GM12875 (cell line): ENCODE results near the gene NRIP3.

Experiments
- H3K4me3 ChIP-seq: one replicate; pipeline ENCODE4 v1.5.1; 2011; ENCODE audit warnings: low read depth, low read length, control low read depth
- TF ChIP-seq, protein P1 (sequence below): IDR thresholded peaks from 2 replicates; pipeline ENCODE4 v1.5.1; 2011; ENCODE audit warnings: low read depth, mild to moderate bottlenecking, control low read depth, inconsistent platforms, low read length, moderate library complexity, borderline replicate concordance; ENCODE audit not compliant: insufficient read depth

NRIP3 gene

DNA sequence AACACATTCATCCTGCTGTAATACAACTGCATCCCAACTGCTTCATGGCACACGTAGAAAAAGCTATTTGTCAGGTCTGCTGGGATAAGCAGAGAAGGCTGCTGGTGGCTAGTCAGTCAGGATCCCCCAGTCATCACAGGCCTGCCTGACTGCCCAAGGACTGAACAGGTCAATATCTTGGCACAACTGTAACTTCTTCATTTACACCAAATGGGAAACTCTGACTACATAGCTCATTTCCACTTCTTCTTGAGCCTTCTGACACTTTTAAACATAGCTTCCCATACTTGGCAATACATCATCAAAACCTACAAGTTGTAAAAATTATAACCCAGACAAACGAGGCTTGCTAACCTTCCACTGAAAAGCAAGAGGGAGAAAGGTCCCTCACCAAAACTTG, 42.4 kb downstream of the NRIP3 start:
- TF ChIP-seq, protein P1, sequence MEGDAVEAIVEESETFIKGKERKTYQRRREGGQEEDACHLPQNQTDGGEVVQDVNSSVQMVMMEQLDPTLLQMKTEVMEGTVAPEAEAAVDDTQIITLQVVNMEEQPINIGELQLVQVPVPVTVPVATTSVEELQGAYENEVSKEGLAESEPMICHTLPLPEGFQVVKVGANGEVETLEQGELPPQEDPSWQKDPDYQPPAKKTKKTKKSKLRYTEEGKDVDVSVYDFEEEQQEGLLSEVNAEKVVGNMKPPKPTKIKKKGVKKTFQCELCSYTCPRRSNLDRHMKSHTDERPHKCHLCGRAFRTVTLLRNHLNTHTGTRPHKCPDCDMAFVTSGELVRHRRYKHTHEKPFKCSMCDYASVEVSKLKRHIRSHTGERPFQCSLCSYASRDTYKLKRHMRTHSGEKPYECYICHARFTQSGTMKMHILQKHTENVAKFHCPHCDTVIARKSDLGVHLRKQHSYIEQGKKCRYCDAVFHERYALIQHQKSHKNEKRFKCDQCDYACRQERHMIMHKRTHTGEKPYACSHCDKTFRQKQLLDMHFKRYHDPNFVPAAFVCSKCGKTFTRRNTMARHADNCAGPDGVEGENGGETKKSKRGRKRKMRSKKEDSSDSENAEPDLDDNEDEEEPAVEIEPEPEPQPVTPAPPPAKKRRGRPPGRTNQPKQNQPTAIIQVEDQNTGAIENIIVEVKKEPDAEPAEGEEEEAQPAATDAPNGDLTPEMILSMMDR: no peak
- no peak overlapping the region for H3K4me3 ChIP-seq

DNA sequence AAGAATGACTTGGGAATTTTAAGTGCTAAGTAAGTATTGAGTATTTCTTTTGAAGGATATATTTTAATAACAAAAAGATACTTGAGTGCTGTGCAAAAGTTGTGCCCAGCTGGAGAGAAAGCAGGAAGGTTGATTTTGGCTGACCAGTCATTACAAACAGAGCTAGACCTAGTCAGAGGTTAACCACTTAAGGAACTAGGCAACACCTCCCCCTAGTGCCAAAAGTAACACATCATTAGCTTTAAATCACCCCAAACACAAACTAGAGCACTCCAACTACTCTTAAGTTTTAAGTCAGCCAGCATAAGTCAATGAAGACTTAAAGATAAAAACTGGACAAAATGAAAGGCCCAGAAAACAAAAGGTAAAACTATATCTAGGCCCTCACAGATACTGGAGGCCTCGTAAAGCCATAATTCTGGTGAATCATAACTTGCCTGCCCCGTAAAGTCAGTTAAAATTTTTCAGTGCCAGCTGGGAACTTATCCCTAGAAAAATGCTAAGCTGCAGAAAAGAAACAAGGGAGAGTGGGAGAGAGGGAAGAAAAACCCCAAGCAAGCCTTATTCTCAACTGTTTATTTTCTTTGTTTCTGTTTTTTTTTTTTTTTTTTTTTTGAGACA, 44.1 kb downstream of the NRIP3 start:
- no peak overlapping the region for H3K4me3 ChIP-seq
- TF ChIP-seq, protein P1: peak; percentile 56; the same call in 1 of the 2 replicates

DNA sequence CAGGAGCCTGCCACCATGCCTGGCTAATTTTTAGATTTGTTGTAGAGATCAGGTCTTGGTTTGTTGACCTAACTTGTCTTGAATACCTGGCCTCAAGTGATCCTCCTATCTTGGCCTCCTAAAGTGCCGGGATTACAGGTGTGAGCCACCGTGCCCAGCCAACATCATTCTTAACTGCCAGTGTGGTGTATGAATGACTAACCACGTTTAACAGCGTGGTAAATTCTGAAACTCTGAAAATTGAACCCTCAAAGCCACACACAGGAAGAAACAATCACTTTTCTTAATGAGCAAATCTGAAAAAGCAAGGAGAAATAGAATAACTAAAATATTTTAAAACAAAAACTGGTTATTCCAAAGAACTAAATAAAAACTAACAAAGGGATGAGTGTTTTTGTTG, 46.9 kb downstream of the NRIP3 start:
- TF ChIP-seq, protein P1: no peak
- no peak overlapping the region for H3K4me3 ChIP-seq

DNA sequence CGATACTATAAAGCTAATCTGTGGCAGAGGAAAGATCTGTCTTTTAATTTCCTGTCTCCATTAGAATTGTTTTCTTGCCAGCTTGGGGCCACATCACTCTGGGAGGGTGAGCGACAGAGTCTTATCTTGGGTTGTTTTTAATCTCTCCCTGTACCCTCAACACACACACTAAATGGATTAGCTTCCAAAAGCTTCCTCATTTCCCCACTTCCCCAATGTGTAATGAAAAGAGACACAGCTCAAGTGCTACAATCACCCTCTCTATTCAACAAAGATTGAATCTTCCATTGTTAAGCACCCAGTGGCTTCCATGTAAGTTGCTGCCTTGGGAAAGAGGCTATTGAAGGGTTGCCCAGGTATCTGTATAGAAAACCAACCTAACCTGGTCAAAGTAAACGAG, 54.9 kb downstream of the NRIP3 start:
- no peak overlapping the region for H3K4me3 ChIP-seq
- TF ChIP-seq, protein P1: no peak

DNA sequence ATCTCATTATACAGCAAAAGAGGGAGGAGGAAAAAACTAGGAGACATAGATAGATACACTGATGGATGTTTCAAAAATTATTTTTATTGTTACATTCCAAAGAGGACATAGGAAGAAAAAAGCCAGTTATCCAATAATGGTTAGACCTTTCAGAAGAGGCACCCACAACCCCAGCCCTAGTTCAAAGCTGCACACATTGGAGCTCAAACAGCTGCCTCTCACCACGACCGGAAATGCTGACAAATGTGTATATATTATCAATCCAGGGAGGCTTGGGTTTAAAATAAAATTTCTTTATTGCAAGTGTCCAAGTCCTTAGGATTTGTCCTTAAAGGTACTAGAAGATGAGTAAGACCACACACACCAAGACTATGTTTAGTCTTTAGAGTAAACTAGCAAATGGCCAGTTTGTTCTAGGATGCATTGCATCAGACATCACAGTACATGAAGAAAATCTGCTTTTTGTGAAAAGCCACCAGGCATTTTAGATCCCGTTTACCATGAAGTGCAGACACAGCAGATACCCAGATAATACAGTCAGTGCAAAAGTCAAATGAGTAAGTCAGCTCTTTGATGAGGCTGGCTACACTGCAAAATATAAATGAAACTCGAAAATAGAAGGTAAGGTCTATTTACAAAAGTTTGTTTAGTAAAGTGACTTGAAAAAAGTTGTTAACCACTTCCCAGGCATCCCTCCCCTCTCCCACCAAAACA, 56.4 kb downstream of the NRIP3 start:
- TF ChIP-seq, protein P1: no peak

DNA sequence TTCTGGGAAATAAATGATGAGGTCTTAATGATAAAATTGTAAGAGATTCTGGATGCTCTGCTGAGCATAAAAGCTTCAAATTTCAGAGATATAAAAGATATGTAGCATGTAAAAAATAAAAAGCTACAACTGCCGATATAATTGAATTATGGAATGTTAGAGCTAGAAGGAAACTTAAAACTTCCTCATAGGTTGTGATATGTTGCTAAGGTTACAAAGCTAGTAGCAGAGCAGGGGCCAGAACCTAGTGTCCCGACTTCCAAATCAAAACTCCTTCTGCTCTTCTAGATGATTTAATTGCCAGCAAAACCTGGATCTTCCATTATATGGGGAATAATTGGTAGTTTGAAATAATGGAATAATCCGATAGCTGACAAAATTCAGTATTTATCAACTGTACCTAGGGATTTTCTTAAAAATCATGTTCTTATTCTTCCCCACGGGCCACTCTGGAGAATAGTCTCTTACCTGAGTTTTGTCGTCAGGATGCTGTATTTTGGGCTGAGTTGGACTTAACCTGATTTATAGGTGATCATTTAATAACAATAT, 61.2 kb downstream of the NRIP3 start, which contains the start of gene ASCL3:
Gene ASCL3 (minus strand): TSS at position 499 of the 549 bp plus-strand sequence. CDS start 4,855 bp downstream, outside the sequence.
- H3K4me3 ChIP-seq: no peak within 1 kb of the TSS
- TF ChIP-seq, protein P1: no peak

More for the DNA sequence above, 56.4 kb downstream of the NRIP3 start:
- H3K4me3 ChIP-seq: no peak overlapping the region
